GM12873 (cell line): ENCODE results near the gene TRPM2.

ENCODE experiments used
- TF ChIP-seq, protein P1 (sequence below): IDR thresholded peaks from 2 replicates; pipeline ENCODE4 v1.5.1; 2012; ENCODE audit warnings: low read depth, mild to moderate bottlenecking, moderate library complexity, low read length, control low read depth; ENCODE audit not compliant: insufficient read depth; ENCODE audit errors: missing control alignments

Gene TRPM2

DNA sequence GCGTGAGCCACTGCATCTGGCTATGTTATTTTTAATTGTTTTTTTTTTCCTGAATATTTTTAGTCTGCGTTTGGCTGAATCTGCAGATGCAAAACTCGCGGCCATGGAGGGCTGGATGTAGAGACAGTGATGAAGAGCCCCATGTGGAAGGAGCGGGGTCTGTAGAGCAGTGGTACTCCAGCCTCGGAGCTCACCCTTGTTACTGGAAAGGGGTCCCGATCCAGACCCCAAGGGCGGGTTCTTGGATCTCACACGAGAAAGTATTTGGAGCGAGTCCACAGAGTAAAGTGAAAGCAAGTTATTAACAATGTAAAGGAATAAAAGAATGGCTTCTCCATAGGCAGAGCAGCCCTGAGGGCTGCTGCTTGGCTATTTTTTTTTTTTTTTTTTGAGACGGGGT is 2.7 kb downstream of the TRPM2 start:
- TF ChIP-seq, protein P1, sequence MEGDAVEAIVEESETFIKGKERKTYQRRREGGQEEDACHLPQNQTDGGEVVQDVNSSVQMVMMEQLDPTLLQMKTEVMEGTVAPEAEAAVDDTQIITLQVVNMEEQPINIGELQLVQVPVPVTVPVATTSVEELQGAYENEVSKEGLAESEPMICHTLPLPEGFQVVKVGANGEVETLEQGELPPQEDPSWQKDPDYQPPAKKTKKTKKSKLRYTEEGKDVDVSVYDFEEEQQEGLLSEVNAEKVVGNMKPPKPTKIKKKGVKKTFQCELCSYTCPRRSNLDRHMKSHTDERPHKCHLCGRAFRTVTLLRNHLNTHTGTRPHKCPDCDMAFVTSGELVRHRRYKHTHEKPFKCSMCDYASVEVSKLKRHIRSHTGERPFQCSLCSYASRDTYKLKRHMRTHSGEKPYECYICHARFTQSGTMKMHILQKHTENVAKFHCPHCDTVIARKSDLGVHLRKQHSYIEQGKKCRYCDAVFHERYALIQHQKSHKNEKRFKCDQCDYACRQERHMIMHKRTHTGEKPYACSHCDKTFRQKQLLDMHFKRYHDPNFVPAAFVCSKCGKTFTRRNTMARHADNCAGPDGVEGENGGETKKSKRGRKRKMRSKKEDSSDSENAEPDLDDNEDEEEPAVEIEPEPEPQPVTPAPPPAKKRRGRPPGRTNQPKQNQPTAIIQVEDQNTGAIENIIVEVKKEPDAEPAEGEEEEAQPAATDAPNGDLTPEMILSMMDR, result no peak

GRCh38 chr21:44356636-44357035 is 3.2 kb downstream of the TRPM2 start:
- TF ChIP-seq, protein P1, result no peak

GRCh38 chr21:44357064-44357837 is 3.8 kb downstream of the TRPM2 start:
- TF ChIP-seq, protein P1, result no peak

GRCh38 chr21:44359396-44359795 is 6.0 kb downstream of the TRPM2 start:
- TF ChIP-seq, protein P1, result no peak

DNA sequence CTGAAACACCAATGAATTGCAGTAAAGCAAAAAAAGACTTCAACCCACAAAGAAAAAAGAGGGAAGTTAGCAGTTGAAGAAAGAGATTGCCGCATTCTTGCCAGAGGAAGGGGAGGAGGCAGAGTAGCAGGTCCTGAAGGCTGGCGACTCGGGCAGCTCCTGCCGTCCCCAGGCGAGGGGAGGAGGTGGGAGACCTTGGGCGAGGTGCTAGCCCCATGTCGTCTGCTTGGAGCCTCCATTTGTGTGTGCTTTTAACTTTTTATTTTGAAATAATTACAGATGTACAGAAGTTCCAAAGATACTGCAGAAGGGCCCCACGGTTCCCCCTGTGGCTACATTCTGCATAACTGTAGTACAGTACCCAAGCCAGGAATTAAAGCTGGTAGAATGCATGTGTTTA is 6.7 kb downstream of the TRPM2 start:
- TF ChIP-seq, protein P1, result peak; percentile 9

DNA sequence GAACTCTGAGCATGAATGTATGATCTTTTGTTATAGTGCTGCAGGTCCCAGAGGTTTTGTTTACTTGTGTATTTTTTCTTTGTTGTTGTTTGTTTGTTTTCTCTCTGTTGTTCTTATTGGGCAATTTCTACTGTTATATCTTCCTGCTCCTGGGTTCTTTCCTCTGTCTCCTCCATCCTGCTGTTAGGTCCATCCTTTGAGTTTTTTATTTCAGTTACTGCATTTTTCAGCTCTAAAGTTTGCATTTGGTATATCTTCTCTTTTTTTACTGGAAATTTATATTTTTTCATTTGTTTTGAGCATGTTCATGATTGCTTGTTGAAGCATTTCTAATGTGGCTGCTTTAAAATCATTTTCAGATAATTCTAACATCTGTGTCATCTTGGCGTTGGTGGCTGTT is 9.9 kb downstream of the TRPM2 start:
- TF ChIP-seq, protein P1, result no peak

- TF ChIP-seq, protein P1, result no peak
Measured at GRCh38 chr21:44364151-44365053, 11.0 kb downstream of the TRPM2 start.
